NT2/D1 (cell line): Measurements from ENCODE around the gene CYP19A1.

ENCODE experiments used
- SUZ12 ChIP-seq: IDR thresholded peaks from 2 replicates; pipeline ENCODE4 v1.6.1; 2011; ENCODE audit not compliant: insufficient read length, insufficient read depth; ENCODE audit errors: extremely low read depth
- YY1 ChIP-seq: IDR thresholded peaks from 2 replicates; pipeline ENCODE4 v1.6.1; 2011; ENCODE audit not compliant: insufficient read length, insufficient read depth
- ZNF274 ChIP-seq: IDR thresholded peaks from 2 replicates; pipeline ENCODE4 v1.6.1; 2011; ENCODE audit warnings: mild to moderate bottlenecking, low read depth, low read length

GRCh38 chr15:51201581-51201980 lies 136.8 kb downstream of the CYP19A1 start:
- TF ChIP-seq YY1 (no peak), ZNF274 (no peak), SUZ12 (no peak)
